Measurements from ENCODE around the gene APOL6. TPM values are rescaled to one million over a fixed set of nuclear protein-coding genes. Genes with fewer than 3 reads are reported as not detected.

Gene APOL6, protein sequence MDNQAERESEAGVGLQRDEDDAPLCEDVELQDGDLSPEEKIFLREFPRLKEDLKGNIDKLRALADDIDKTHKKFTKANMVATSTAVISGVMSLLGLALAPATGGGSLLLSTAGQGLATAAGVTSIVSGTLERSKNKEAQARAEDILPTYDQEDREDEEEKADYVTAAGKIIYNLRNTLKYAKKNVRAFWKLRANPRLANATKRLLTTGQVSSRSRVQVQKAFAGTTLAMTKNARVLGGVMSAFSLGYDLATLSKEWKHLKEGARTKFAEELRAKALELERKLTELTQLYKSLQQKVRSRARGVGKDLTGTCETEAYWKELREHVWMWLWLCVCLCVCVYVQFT
- total RNA-seq = 27.0 TPM

GRCh38 chr22:35648066-35649025 is at the start of gene APOL6:
APOL6 (plus strand) TSS chr22:35648446; CDS start chr22:35656426, 7,980 bp downstream.
- DNase-seq (ENCODE audit: low spot score) = peak; percentile 65

- no peak for DNase-seq (ENCODE audit: low spot score)
These were observed 48.9 kb upstream of the APOL6 start for GRCh38 chr22:35599364-35599763.

DNA sequence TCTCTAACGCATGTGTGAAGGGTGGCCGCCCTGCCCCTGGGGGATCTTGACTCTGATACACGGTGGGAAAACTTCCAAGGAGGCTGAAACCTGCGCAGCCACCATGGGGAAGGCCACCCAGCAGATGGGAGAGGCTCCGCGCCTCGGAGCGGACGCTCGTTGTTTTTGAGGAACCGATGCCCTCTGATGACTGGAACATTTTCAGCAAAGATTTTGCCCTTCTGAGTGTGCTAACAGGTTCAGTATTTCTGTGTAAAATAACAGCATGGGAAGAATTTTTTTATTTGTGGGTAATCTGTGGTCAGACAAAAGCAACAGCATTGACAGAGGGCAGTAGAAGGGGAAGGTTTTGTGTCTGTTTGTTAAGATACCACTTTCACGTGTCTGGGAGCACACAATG is 47.8 kb upstream of the APOL6 start:
- no peak for DNase-seq (ENCODE audit: low spot score)

GRCh38 chr22:35601013-35601580 is 47.1 kb upstream of the APOL6 start:
- DNase-seq (ENCODE audit: low spot score) = no peak

- peak; percentile 32 for DNase-seq (ENCODE audit: low spot score)
These were observed 46.3 kb upstream of the APOL6 start for GRCh38 chr22:35601743-35602615.

GRCh38 chr22:35604621-35605368 is 43.5 kb upstream of the APOL6 start:
- DNase-seq (ENCODE audit: low spot score) = no peak

DNA sequence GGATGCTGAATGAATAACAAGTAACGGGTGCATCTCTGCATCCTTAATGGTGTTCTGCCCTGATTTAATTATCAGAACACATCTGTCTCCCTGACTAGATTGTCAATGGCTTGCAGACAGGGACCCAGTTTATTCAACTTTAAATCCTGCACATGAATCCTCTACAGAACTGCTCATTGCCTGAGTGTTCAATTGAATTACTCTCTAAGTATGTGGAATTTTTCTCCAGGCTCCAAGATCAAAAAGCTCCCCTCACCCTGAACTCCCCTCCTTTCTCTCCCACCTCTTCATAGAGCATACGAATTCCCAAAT is 42.9 kb upstream of the APOL6 start:
- DNase-seq (ENCODE audit: low spot score) = no peak

- no peak for DNase-seq (ENCODE audit: low spot score)
These were observed 42.3 kb upstream of the APOL6 start for GRCh38 chr22:35605851-35606481.

DNA sequence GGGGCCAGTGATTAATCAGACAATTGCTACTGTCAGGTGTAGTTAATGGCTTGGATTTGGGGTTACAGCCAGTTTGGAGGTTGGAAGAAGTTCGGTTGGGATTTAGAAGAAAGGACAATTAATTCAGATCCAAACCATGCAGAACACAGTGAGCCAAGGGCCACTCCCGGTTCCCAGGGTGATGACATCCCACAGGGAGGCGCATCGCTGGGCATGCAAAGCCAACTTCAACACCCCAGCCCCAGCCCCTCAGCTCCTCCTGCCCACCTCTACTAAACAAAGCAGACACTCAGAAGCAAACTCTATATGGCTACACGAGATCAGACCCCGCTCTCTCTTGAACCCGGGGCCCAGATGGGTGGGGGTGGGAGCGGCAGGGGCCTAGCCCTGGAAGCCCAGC is 41.3 kb upstream of the APOL6 start:
- no peak for DNase-seq (ENCODE audit: low spot score)

DNA sequence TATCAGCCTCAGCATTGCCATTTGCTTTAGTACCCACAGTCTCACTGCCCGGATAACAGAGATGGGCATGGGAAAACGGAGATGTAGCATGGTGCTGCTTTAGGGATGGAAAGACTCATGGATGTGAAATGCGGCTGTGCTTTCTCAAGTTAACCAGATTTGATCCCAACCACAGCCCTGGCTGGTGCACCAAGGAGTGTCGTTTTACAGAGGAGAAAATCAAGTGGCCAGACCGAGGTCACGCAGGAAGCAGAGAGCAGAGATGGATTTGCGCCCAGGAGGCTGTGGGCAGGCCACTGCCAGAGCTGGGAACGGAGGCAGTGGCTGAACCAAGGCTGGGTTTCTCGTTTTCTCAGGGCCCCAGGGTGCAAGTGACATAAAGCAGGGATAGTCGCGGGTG is 40.2 kb upstream of the APOL6 start:
- DNase-seq (ENCODE audit: low spot score) = no peak

- no peak for DNase-seq (ENCODE audit: low spot score)
These were observed 39.0 kb upstream of the APOL6 start for GRCh38 chr22:35609261-35609660.

GRCh38 chr22:35609761-35610160 is 38.5 kb upstream of the APOL6 start:
- no peak for DNase-seq (ENCODE audit: low spot score)

- no peak for DNase-seq (ENCODE audit: low spot score)
These were observed 37.5 kb upstream of the APOL6 start for GRCh38 chr22:35610741-35611140.

- DNase-seq (ENCODE audit: low spot score) = no peak
These were observed 36.9 kb upstream of the APOL6 start for GRCh38 chr22:35611200-35611890.

DNA sequence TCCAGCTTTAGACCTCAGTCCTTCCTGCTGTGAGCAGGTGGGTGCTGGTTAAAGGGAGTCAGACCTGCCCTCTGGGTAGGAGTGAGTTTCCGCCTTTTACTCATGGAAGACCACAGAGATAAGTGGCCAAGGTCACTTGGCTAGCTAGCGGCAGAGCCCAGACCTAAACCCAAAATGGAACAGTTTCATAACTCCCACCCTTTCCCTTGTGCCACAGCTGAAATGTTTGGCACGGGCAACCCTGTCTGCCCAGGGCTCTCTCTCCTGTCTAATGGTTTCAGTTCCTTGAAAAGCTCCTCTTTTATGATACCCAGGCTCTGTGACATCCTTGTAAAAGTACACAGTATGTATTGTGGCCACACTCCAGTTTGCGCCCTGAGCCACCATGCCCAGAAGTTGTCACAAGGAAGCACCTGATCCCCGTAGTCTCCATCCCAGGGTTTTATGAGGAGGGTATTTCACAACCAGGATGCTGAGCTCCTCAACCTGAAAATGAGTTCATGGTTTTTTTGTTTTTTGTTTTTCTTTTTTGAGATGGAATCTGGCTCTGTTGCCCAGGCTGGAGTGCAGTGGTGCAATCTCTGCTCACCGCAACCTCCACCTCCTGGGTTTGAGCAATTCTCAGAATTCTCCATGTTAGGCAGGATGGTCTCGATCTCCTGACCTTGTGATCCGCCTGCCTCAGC is 36.2 kb upstream of the APOL6 start:
- DNase-seq (ENCODE audit: low spot score) = no peak

- no peak for DNase-seq (ENCODE audit: low spot score)
These were observed 35.3 kb upstream of the APOL6 start for GRCh38 chr22:35612903-35613302.

GRCh38 chr22:35614404-35614803 is 33.8 kb upstream of the APOL6 start:
- DNase-seq (ENCODE audit: low spot score) = no peak

DNA sequence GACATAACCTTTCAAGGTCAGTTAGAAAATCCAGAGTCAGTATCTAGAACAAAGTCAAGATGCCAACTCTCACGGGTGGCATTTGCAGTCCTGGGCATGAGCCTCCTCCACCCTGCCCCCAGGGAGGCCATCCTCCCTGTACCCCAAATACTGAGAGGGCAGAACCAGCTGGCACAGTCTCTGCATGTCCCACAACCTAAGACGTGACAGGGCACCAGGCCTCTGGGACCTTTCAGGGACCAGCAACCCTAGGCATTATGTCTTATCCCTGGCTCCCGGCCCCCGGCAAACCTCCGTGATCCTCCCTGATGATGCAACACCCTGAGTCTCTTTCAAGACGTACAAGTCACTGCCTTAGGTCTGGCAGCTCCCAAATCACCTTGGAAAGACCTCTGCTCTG is 33.1 kb upstream of the APOL6 start:
- DNase-seq (ENCODE audit: low spot score) = no peak

GRCh38 chr22:35616043-35616442 is 32.2 kb upstream of the APOL6 start:
- no peak for DNase-seq (ENCODE audit: low spot score)
